ENCODE data around the gene TMEM237. TPM values are rescaled to one million over a fixed set of nuclear protein-coding genes. Genes with fewer than 3 reads are reported as not detected.

Gene TMEM237
- total RNA-seq (3.6 and 4.2 TPM in 2 replicates), polyA plus RNA-seq (0.76 and 2.1 TPM in 2 replicates), polyA minus RNA-seq (1.0 and 2.9 TPM in 2 replicates)
- total RNA-seq (2013): 4.1 TPM

DNA sequence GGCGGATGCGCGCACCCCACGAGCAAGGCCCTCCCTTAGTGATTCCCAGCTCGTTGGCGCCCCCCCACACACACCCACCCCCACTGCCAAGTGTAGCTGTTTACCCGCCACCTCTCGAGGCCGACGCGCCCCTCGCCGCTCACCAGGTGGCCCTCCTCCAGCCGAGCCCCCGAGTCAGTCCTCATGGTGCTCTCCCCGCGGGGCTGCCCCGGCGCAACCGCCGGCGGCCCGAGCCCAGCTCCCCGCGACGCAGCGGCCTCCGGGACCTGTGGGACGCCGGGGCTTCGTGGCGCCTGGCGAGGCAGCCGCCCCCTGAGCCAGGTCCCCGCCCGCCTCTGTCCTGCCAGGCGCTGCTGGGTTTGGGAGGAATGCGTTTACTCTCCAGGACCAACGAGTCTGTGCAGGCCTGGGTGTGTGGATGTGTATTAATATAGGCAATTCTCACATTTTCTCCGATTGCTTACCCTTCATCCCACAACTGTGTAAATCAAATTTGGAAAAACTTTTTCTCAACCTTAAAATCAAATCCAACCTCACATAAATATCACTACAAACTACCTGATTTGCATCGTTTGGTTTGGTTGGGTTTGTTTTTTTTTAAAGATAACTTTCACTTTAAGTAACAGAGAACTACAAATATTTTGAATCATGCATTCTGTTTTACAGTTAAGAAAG is at the start of gene TMEM237:
Gene TMEM237, minus strand, starts transcription at position 288 of the 675 bp plus-strand sequence. Its CDS starts 103 bp downstream, at position 185.
- DNase-seq (peak; percentile 79), ATAC-seq (ENCODE audit: low read depth) (peak; percentile 62)
- Mint-ChIP-seq H3K4me1 (peaks cover 12% of the 10 kb centered on the region), H3K9me3 (ENCODE audit: insufficient read depth) (no peaks in the 10 kb centered on the region), H3K27ac (peak within 1 kb of the TSS; percentile 97), H3K4me3 (peak within 1 kb of the TSS; percentile 96), H3K27me3 (peaks cover 7% of the 10 kb centered on the region)
- H4K20me1 ChIP-seq (ENCODE audit: control insufficient read depth, insufficient read depth, low read length, poor library complexity, severe bottlenecking): no peaks in the 10 kb centered on the region
- no peaks in the 10 kb centered on the region for H3K79me2 ChIP-seq (ENCODE audit: control insufficient read depth, insufficient read depth, low read length)
- H3K27me3 ChIP-seq (replicated peaks in 1 of 4; ENCODE audit: control extremely low read depth in 1 of 4, control insufficient read depth in 3 of 4, insufficient read depth in 4 of 4, low read length in 3 of 4): peaks cover 0 to 2% (median 0%) of the 10 kb centered on the region in 4 experiments
- peaks cover 10 to 14% of the 10 kb centered on the region in 2 donors for H3K4me1 ChIP-seq (ENCODE audit: control insufficient read depth in 2 of 2, insufficient read depth in 2 of 2, low read length in 2 of 2)
- no peaks in the 10 kb centered on the region for H3K9me3 ChIP-seq (ENCODE audit: control extremely low read depth in 1 of 3, control insufficient read depth in 2 of 3, insufficient read depth in 1 of 3, low read length in 2 of 3)
- peak within 1 kb of the TSS; percentile 73 to 100 (median 95) for H3K4me3 ChIP-seq (ENCODE audit: control extremely low read depth in 1 of 5, extremely low read depth in 1 of 5, insufficient read depth in 1 of 5, low read depth in 2 of 5, low read length in 4 of 5)
- WGBS (ENCODE audit: insufficient coverage): 0% methylated on average over 34 of the region's 41 CpGs
- TF ChIP-seq, protein P1, sequence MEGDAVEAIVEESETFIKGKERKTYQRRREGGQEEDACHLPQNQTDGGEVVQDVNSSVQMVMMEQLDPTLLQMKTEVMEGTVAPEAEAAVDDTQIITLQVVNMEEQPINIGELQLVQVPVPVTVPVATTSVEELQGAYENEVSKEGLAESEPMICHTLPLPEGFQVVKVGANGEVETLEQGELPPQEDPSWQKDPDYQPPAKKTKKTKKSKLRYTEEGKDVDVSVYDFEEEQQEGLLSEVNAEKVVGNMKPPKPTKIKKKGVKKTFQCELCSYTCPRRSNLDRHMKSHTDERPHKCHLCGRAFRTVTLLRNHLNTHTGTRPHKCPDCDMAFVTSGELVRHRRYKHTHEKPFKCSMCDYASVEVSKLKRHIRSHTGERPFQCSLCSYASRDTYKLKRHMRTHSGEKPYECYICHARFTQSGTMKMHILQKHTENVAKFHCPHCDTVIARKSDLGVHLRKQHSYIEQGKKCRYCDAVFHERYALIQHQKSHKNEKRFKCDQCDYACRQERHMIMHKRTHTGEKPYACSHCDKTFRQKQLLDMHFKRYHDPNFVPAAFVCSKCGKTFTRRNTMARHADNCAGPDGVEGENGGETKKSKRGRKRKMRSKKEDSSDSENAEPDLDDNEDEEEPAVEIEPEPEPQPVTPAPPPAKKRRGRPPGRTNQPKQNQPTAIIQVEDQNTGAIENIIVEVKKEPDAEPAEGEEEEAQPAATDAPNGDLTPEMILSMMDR (IDR thresholded peaks at IDR 0.05): no peak
- TF ChIP-seq EZH2 (IDR thresholded peaks at IDR 0.05; ENCODE audit: borderline replicate concordance, insufficient read depth, low read depth, low read length, poor library complexity, severe bottlenecking): no peak
- CTCF ChIA-PET: interaction anchor here (1.0 to 2.5 kb wide), 2 partner anchors 138 to 410 kb away, joined by 3 to 8 read pairs; partner anchors contain the start of gene ALS2
- H3K27ac ChIP-seq (ENCODE audit: low read length in 2 of 2): peak within 1 kb of the TSS; percentile 89 to 93
- H3K9ac ChIP-seq (ENCODE audit: low read length): peak within 1 kb of the TSS; percentile 93
- peak within 1 kb of the TSS; percentile 97 for H3K4me2 ChIP-seq (replicated peaks; ENCODE audit: low read depth, low read length, poor library complexity, severe bottlenecking)
- POLR2A ChIA-PET: interaction anchor here (0.5 to 1.4 kb wide), 4 partner anchors 192 to 1101 kb away, joined by 3 to 8 read pairs (median 4); partner anchors contain the start of genes STRADB and TRAK2
- H2AFZ ChIP-seq (ENCODE audit: insufficient read depth, low read depth, low read length, poor library complexity, severe bottlenecking): peak within 1 kb of the TSS; percentile 97
- H3K36me3 ChIP-seq (replicated peaks in 1 of 2; ENCODE audit: control extremely low read depth in 1 of 2, control insufficient read depth in 1 of 2, extremely low read depth in 1 of 2, insufficient read depth in 2 of 2, low read length in 1 of 2): no peaks in the 10 kb centered on the region
- intact Hi-C loops (cut with micrococcal nuclease): loop anchor here (2.0 to 5.0 kb wide), 4 partner anchors 381 to 1369 kb away; partner anchors contain the start of genes BMPR2, CASP8 and NBEAL1

- H3K27ac Mint-ChIP-seq: no peak overlapping the region
- Histone ChIP-seq H3K27ac (ENCODE audit: low read length in 2 of 2) (no peak overlapping the region), H2AFZ (ENCODE audit: insufficient read depth, low read depth, low read length, poor library complexity, severe bottlenecking) (no peak overlapping the region), H3K36me3 (replicated peaks in 1 of 2; ENCODE audit: control extremely low read depth in 1 of 2, control insufficient read depth in 1 of 2, extremely low read depth in 1 of 2, insufficient read depth in 2 of 2, low read length in 1 of 2) (no peaks in the 10 kb centered on the region), H3K4me1 (ENCODE audit: control insufficient read depth in 2 of 2, insufficient read depth in 2 of 2, low read length in 2 of 2) (no peaks in the 10 kb centered on the region), H3K4me3 (ENCODE audit: control extremely low read depth in 1 of 5, extremely low read depth in 1 of 5, insufficient read depth in 1 of 5, low read depth in 2 of 5, low read length in 4 of 5) (no peak overlapping the region), H3K79me2 (ENCODE audit: control insufficient read depth, insufficient read depth, low read length) (no peaks in the 10 kb centered on the region), H3K27me3 (replicated peaks in 1 of 4; ENCODE audit: control extremely low read depth in 1 of 4, control insufficient read depth in 3 of 4, insufficient read depth in 4 of 4, low read length in 3 of 4) (peaks cover 0 to 11% (median 2%) of the 10 kb centered on the region in 4 experiments), H4K20me1 (ENCODE audit: control insufficient read depth, insufficient read depth, low read length, poor library complexity, severe bottlenecking) (no peaks in the 10 kb centered on the region), H3K4me2 (replicated peaks; ENCODE audit: low read depth, low read length, poor library complexity, severe bottlenecking) (no peak overlapping the region), H3K9ac (ENCODE audit: low read length) (no peak overlapping the region), H3K9me3 (ENCODE audit: control extremely low read depth in 1 of 3, control insufficient read depth in 2 of 3, insufficient read depth in 1 of 3, low read length in 2 of 3) (no peaks in the 10 kb centered on the region)
- H3K4me1 Mint-ChIP-seq: no peaks in the 10 kb centered on the region
- no peak for ATAC-seq (ENCODE audit: low read depth)
- DNase-seq: no peak
- no peak overlapping the region for H3K4me3 Mint-ChIP-seq
- peaks cover 31% of the 10 kb centered on the region for H3K27me3 Mint-ChIP-seq
- no peaks in the 10 kb centered on the region for H3K9me3 Mint-ChIP-seq (ENCODE audit: insufficient read depth)
- ChIA-PET CTCF (no interaction called here), POLR2A (no interaction called here)
- WGBS (ENCODE audit: insufficient coverage): 85% methylated on average over 3 of the region's 3 CpGs
- no peak for TF ChIP-seq EZH2 (IDR thresholded peaks at IDR 0.05; ENCODE audit: borderline replicate concordance, insufficient read depth, low read depth, low read length, poor library complexity, severe bottlenecking)
- TF ChIP-seq, protein P1 (IDR thresholded peaks at IDR 0.05): no peak
- intact Hi-C loops (cut with micrococcal nuclease): no loop called here
Measured at GRCh38 chr2:201685156-201685555, 41.9 kb upstream of the TMEM237 start.
